Neural crest cell (in vitro differentiated cells): ENCODE results near the gene CLECL1. TPM values are rescaled to one million over a fixed set of nuclear protein-coding genes. Genes with fewer than 3 reads are reported as not detected.
"Not testable (repeated sequence)": the region's sequence is repeated elsewhere in the genome, so short reads cannot be mapped to it uniquely, and the experiment has no call there.

Experiments
- DNase-seq: peaks from one replicate; pipeline ENCODE4 v3.0.0; 2021; ENCODE audit warnings: low read depth, mixed read lengths, low spot score
- H3K27ac Mint-ChIP-seq: one replicate; pipeline ENCODE4 v1.8.0; 2021; ENCODE audit warnings: mild to moderate bottlenecking, mixed read lengths; ENCODE audit not compliant: unreplicated experiment
- H3K27me3 Mint-ChIP-seq: 2 replicates; pipeline ENCODE4 v1.8.0; 2021; ENCODE audit warnings: low read depth, mild to moderate bottlenecking, mixed read lengths
- H3K36me3 Mint-ChIP-seq: 2 replicates; pipeline ENCODE4 v1.8.0; 2021; ENCODE audit warnings: low read depth, mild to moderate bottlenecking, mixed read lengths
- H3K4me1 Mint-ChIP-seq: 2 replicates; pipeline ENCODE4 v1.8.0; 2021; ENCODE audit warnings: mixed read lengths
- H3K4me3 Mint-ChIP-seq: one replicate; pipeline ENCODE4 v1.8.0; 2021; ENCODE audit warnings: mild to moderate bottlenecking, mixed read lengths
- H3K9me3 Mint-ChIP-seq: 2 replicates; pipeline ENCODE4 v1.8.0; 2021; ENCODE audit warnings: mixed read lengths
- total RNA-seq: library from RNA; stranded (reverse); gene quantifications from 2 replicates; pipeline ENCODE4 v1.2.1, GENCODE V29; 2021
- TF ChIP-seq, protein P1 (sequence below): fragments of 200-600 bp; sonication (generic); conservative IDR thresholded peaks from 2 replicates; pipeline ENCODE4 v1.5.0; 2021; ENCODE audit warnings: antibody characterized with exemption, mild to moderate bottlenecking

CLECL1 gene
- total RNA-seq, 1 donor from 2014 or later = not detected

DNA sequence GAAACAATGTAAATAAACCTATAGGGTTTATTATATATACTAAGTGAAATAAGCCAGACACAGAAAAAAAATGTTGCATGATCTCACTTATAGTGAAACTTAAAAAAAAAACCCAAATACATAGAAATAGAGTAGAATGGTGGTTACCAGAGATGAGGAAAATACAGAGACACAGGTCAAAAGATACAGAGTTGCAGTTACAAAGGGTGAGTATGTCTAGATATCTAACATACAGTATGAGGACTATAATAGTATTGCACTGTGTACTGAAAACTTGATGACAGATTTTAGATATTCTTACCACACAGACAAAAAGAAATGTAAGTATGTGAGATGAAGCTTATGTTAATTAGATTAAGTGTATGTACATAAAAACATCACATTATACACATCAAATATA is 35.3 kb downstream of the CLECL1 start:
- Mint-ChIP-seq H3K9me3 (peaks cover 8% of the 10 kb centered on the region), H3K4me3 (no peak overlapping the region), H3K27ac (no peak overlapping the region), H3K36me3 (peaks cover 36% of the 10 kb centered on the region), H3K4me1 (no peaks in the 10 kb centered on the region), H3K27me3 (peaks cover 2% of the 10 kb centered on the region)
- TF ChIP-seq, protein P1, sequence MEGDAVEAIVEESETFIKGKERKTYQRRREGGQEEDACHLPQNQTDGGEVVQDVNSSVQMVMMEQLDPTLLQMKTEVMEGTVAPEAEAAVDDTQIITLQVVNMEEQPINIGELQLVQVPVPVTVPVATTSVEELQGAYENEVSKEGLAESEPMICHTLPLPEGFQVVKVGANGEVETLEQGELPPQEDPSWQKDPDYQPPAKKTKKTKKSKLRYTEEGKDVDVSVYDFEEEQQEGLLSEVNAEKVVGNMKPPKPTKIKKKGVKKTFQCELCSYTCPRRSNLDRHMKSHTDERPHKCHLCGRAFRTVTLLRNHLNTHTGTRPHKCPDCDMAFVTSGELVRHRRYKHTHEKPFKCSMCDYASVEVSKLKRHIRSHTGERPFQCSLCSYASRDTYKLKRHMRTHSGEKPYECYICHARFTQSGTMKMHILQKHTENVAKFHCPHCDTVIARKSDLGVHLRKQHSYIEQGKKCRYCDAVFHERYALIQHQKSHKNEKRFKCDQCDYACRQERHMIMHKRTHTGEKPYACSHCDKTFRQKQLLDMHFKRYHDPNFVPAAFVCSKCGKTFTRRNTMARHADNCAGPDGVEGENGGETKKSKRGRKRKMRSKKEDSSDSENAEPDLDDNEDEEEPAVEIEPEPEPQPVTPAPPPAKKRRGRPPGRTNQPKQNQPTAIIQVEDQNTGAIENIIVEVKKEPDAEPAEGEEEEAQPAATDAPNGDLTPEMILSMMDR = no peak
- no peak for DNase-seq

GRCh38 chr12:9695661-9696060 is 37.2 kb downstream of the CLECL1 start:
- not testable (repeated sequence) for DNase-seq, H3K4me3 Mint-ChIP-seq, H3K27ac Mint-ChIP-seq, H3K4me1 Mint-ChIP-seq, H3K9me3 Mint-ChIP-seq, H3K27me3 Mint-ChIP-seq
- H3K36me3 Mint-ChIP-seq = peaks cover 39% of the 10 kb centered on the region

DNA sequence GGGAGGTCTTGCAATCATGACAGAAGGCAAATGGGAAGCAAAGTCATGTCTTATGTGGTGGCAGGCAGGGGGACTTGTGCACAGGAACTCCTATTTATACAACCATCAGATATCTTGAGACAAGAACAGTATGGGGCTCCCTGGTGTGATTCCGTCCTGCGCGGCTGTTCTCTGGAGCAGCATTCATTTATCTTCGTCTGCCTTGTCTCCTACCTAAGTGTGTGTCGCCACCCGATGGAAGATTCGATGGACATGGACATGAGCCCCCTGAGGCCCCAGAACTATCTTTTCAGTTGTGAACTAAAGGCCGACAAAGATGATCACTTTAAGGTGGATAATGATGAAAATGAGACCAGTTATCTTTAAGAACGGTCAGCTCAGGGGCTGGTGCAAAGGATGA is 37.7 kb downstream of the CLECL1 start:
- not testable (repeated sequence) for H3K4me3 Mint-ChIP-seq

DNA sequence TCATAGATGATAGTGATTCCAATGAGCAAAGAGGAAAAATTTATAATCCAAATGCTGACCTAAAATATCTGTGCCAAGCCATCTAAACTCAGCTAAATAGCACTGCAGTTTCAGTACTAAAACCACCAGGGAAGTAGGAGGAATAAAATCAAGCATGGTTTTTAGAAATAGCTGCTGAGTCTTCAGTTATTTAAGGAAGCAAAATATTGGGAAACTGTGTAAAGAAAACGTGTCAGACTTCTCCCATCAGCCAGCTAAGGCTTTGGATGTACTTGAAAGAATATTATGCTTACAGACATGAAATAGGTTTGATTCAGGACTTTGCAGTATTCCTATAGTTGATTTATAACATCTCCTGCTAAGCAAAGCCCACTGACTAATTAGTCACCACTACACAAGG is 38.7 kb downstream of the CLECL1 start:
- no peaks in the 10 kb centered on the region for H3K4me1 Mint-ChIP-seq
- H3K27ac Mint-ChIP-seq = no peak overlapping the region
- peaks cover 8% of the 10 kb centered on the region for H3K9me3 Mint-ChIP-seq
- TF ChIP-seq, protein P1 = no peak
- no peaks in the 10 kb centered on the region for H3K27me3 Mint-ChIP-seq
- no peak for DNase-seq
- H3K4me3 Mint-ChIP-seq = no peak overlapping the region
- H3K36me3 Mint-ChIP-seq = peaks cover 47% of the 10 kb centered on the region

More for the DNA sequence above, 37.7 kb downstream of the CLECL1 start:
- DNase-seq, H3K27ac Mint-ChIP-seq, H3K9me3 Mint-ChIP-seq, H3K27me3 Mint-ChIP-seq, H3K4me1 Mint-ChIP-seq: not testable (repeated sequence)
- peaks cover 39% of the 10 kb centered on the region for H3K36me3 Mint-ChIP-seq

- Mint-ChIP-seq H3K4me1 (no peaks in the 10 kb centered on the region), H3K27ac (no peak overlapping the region), H3K4me3 (no peak overlapping the region), H3K36me3 (peaks cover 54% of the 10 kb centered on the region), H3K9me3 (peaks cover 8% of the 10 kb centered on the region), H3K27me3 (no peaks in the 10 kb centered on the region)
- TF ChIP-seq, protein P1 = no peak
- DNase-seq = no peak
These were observed 40.0 kb downstream of the CLECL1 start for GRCh38 chr12:9692909-9693308.

- Mint-ChIP-seq H3K27ac (no peak overlapping the region), H3K36me3 (peaks cover 47% of the 10 kb centered on the region), H3K27me3 (no peaks in the 10 kb centered on the region), H3K4me3 (no peak overlapping the region), H3K9me3 (peaks cover 7% of the 10 kb centered on the region), H3K4me1 (no peaks in the 10 kb centered on the region)
- TF ChIP-seq, protein P1 = no peak
- DNase-seq = no peak
These were observed 45.7 kb downstream of the CLECL1 start for GRCh38 chr12:9687228-9687627.

- TF ChIP-seq, protein P1 = no peak
- no peak overlapping the region for H3K4me3 Mint-ChIP-seq
- peaks cover 49% of the 10 kb centered on the region for H3K36me3 Mint-ChIP-seq
- H3K9me3 Mint-ChIP-seq = peaks cover 7% of the 10 kb centered on the region
- no peaks in the 10 kb centered on the region for H3K4me1 Mint-ChIP-seq
- no peaks in the 10 kb centered on the region for H3K27me3 Mint-ChIP-seq
- no peak for DNase-seq
- H3K27ac Mint-ChIP-seq = no peak overlapping the region
These were observed 47.0 kb downstream of the CLECL1 start for GRCh38 chr12:9685915-9686314.

DNA sequence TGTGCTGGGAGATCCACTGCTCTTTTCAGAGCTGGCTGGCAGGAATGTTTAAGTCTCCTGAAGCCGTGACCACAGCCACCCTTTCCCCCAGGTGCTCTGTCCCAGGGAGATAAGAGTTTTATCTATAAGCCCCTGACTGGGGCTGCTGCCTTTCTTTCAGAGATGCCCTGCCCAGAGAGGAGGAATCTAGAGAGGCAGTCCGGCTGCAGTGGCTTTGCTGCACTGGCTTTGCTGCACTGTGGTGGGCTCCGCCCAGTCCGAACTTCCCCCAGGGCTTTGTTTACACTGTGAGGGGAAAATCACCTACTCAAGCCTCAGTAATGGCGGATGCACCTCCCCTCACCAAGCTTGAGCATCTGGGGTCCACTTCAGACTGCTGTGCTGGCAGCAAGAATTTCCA is 47.5 kb downstream of the CLECL1 start:
- DNase-seq, H3K4me1 Mint-ChIP-seq, H3K27ac Mint-ChIP-seq, H3K27me3 Mint-ChIP-seq, H3K4me3 Mint-ChIP-seq, H3K9me3 Mint-ChIP-seq: not testable (repeated sequence)
- peaks cover 52% of the 10 kb centered on the region for H3K36me3 Mint-ChIP-seq

GRCh38 chr12:9682949-9683348 is 49.9 kb downstream of the CLECL1 start:
- H3K27me3 Mint-ChIP-seq, H3K27ac Mint-ChIP-seq, H3K9me3 Mint-ChIP-seq, H3K4me3 Mint-ChIP-seq, DNase-seq, H3K4me1 Mint-ChIP-seq: not testable (repeated sequence)
- peaks cover 47% of the 10 kb centered on the region for H3K36me3 Mint-ChIP-seq
